WI38 (cell line): ENCODE results near the gene MPHOSPH10.

Experiments
- H3K4me3 ChIP-seq: 2 replicates; pipeline ENCODE4 v1.5.1; 2011; ENCODE audit warnings: low read depth, mild to moderate bottlenecking, control low read depth, low read length
- TF ChIP-seq, protein P1 (sequence below): IDR thresholded peaks from 2 replicates; pipeline ENCODE4 v1.5.1; 2012; ENCODE audit warnings: low read depth, mild to moderate bottlenecking, control low read depth, low read length

MPHOSPH10 gene

DNA sequence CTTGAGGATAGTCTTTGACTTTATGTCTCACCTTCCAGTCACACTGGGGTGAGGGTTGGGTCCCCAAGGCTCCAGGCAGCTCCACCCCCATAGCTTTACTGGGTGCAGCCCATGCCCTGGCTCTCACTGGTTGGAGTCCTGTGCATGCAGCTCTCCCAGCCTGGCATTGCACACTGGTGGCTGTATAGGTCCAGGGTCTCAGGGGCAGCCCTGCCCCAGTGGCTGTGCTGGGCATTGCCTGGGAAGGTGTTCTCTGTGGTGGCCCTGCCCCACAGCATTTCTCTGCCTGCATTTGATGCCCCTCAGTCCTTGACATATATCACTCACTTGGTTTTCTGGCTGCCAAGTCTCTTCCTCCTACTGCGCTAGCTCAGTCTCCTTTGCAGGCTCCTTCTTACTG is 21.2 kb downstream of the MPHOSPH10 start:
- no peak overlapping the region for H3K4me3 ChIP-seq
- TF ChIP-seq, protein P1, sequence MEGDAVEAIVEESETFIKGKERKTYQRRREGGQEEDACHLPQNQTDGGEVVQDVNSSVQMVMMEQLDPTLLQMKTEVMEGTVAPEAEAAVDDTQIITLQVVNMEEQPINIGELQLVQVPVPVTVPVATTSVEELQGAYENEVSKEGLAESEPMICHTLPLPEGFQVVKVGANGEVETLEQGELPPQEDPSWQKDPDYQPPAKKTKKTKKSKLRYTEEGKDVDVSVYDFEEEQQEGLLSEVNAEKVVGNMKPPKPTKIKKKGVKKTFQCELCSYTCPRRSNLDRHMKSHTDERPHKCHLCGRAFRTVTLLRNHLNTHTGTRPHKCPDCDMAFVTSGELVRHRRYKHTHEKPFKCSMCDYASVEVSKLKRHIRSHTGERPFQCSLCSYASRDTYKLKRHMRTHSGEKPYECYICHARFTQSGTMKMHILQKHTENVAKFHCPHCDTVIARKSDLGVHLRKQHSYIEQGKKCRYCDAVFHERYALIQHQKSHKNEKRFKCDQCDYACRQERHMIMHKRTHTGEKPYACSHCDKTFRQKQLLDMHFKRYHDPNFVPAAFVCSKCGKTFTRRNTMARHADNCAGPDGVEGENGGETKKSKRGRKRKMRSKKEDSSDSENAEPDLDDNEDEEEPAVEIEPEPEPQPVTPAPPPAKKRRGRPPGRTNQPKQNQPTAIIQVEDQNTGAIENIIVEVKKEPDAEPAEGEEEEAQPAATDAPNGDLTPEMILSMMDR: no peak

DNA sequence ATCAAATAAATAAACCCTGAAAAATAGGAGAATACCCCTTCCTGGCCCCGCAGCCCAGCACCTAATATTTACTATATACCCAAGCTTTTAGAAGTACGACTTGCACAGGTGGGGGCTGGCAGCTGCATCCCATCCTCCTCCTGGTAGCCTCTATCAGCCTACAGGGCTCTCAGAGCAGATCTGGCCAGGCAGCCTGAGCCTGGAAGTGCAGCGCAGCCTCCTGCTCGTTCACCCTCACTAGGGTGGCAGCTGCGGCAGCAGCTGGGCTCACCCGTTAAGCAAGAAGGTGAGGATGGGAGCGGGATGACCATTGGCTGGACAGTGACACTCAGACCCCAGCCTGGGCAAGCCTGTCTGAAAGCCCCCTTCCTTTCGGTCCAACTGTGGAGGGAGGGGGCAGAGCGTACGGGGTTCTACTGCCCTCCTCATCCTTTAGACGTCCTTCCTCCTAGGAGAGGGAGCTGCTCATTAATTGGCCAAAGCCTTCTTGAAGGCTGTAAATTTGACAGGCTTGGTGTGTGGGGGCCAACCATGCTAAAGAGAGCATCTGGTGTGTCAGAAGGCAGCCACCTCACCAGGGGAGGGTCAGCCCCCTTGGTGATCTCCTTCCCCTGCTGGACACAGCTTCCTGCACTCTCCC is 23.3 kb downstream of the MPHOSPH10 start:
- TF ChIP-seq, protein P1: no peak
- H3K4me3 ChIP-seq: no peak overlapping the region

DNA sequence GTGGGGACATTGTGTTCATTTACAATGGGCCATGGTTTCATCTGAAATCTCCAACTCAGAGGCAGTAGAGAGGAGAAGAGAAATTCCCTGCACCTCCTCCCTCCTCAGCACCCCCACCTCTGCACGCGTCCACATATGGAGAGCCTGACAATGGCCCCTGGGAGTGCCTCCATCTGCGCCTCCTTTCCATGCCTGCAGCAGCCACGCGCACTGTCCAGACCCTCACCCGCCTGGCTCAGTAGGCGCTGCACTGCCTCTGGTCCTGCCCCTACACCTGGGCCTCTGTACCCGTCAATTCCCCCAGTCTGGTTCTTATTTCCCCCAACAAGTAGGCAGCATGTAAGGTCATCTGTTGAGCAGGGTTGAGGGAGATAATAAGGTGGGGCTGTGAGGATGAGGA is 23.8 kb downstream of the MPHOSPH10 start:
- TF ChIP-seq, protein P1: no peak
- no peak overlapping the region for H3K4me3 ChIP-seq

DNA sequence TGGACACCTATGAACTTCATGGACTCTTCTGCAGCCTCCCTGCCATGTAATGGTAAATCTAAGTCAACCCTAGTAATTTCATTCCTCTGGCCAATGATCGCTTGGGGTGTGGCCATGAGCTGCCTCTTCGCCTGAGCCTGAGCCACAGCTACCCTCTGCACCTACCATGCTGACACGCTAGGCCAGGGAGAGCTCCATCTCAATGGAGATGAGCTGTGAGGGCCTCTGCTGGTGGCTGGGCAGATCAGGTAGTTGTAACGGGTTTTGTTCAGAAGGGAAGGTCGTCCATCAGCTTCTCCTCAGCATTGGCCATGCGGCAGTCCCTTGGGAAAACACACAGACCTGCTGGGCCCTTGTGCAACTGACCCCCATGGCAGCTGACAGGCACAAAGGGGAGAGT is 24.4 kb downstream of the MPHOSPH10 start:
- TF ChIP-seq, protein P1: no peak

DNA sequence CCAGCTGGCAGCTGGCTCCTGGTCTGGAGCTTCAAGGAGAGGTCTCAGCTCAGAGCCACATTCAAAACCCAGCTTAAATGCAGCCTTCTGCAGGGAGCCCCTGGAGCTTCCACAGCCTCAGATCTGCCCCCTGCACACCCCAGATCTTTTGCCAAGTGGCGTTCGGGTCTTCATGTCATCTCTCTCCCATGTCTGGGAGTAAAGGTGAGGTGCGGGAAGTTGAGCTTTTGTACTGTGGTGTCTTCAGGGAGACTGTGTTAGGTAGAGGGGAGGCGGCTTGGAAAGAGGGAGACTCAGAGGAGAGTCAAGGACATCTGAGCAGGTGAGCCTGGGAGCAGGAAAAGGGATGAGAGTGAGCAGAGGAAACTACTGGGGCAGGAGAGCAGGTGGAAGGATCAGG is 25.4 kb downstream of the MPHOSPH10 start:
- H3K4me3 ChIP-seq: no peak overlapping the region
- TF ChIP-seq, protein P1: no peak

More for the DNA sequence above, 24.4 kb downstream of the MPHOSPH10 start:
- no peak overlapping the region for H3K4me3 ChIP-seq

DNA sequence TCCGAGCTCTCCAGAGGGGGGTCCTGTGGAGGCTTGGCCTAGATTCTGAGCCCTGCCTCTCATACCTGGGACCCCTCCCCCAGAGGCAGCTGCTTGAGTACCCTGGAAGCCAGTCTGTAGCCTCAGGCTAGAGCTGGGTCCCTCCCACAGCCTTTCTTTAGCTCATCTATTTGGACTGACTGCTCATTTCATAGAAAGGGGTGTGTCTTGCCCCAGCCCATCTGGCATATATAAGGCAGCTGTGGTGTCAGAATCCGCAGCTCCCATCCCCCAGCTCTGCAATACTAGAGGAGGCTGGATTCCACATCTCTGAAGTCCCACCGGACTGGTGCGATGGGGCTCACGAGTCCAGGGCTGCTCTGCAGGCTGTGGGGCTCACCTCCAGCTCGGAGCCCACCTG is 26.1 kb downstream of the MPHOSPH10 start:
- TF ChIP-seq, protein P1: no peak

DNA sequence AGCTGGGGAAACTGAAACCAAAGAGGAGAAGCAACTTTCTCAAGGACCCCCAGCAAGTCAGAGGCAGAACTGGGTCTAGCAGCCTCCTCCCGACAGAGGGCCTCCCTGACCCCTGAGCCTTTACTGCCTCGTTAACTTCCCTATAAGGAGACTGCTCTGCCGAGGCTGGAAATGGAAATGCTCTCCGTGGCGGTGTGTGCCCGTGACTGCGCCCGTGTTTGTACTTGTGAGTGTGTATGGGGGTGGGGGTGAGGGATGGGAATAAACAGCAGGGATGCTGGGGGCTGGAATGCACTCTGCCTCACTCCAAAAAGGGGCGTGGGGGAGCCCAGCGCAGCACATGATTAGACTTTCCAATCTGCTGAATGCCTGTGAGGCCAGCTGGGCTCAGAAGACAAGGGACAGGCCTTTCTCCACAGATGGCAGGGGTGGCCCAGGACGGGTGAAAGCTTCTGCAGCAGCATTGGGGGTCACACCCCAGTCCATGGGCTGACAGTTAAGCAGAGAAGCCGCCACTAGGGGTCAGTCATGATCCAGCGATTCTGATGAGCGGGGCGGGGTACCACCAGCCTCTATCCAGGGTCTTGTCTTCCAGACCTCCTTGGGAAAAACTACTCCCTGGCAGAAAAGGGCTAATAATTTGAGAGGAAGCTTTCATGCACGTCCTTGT is 26.8 kb downstream of the MPHOSPH10 start:
- peak overlapping the region; percentile 34 for H3K4me3 ChIP-seq
- TF ChIP-seq, protein P1: peak; percentile 59

More for the DNA sequence above, 26.1 kb downstream of the MPHOSPH10 start:
- no peak overlapping the region for H3K4me3 ChIP-seq
